Ascending aorta (tissue), 2 donors: ENCODE data around the gene TEX30. TPM values are rescaled to one million over a fixed set of nuclear protein-coding genes. Genes with fewer than 3 reads are reported as not detected.

Experiments used
- DNase-seq, 2 donors: peaks; one replicate each; pipeline ENCODE4 v3.0.0-alpha.2; 2019; ENCODE audit warnings: low spot score in 2 of 2
- H3K27ac ChIP-seq, 2 donors: fragments of 200-600 bp; sonication (generic); one replicate each; pipeline ENCODE4 v1.5.1; 2016 to 2017; ENCODE audit warnings: mild to moderate bottlenecking in 1 of 2
- H3K27me3 ChIP-seq: fragments of 200-600 bp; sonication (generic); one replicate; pipeline ENCODE4 v1.5.1; 2017
- H3K36me3 ChIP-seq, 2 donors: fragments of 200-600 bp; sonication (generic); one replicate each; pipeline ENCODE4 v1.5.1; 2016
- H3K4me1 ChIP-seq, 2 donors: fragments of 200-600 bp; sonication (generic); one replicate each; pipeline ENCODE4 v1.5.1; 2016 to 2017; ENCODE audit warnings: mild to moderate bottlenecking in 1 of 2
- H3K4me3 ChIP-seq, 2 donors: fragments of 200-600 bp; sonication (generic); one replicate each; pipeline ENCODE4 v1.5.1; 2016 to 2017; ENCODE audit warnings: mild to moderate bottlenecking in 1 of 2
- H3K9me3 ChIP-seq, 2 donors: fragments of 200-600 bp; sonication (generic); one replicate each; pipeline ENCODE4 v1.5.1; 2016
- intact Hi-C: fragments of 100-400 bp; cut with DNase I; formaldehyde crosslinking; loops from one replicate; pipeline ENCODE4 v1.15.1; 2023
- total RNA-seq: library from RNA; depleted of rRNA; stranded (reverse); fragments of >200 nt; gene quantifications from one replicate; pipeline ENCODE4 v1.1.0, GENCODE V29; 2016
- TF ChIP-seq, protein P1 (sequence below), 3 experiments: fragments of 200-600 bp in 2 of 3; fragments of 450-650 bp in 1 of 3; sonication (generic) in 2 of 3; IDR thresholded peaks; one replicate each; pipeline ENCODE4 v1.5.1; 2016 to 2019; ENCODE audit warnings: antibody characterized with exemption in 3 of 3, mild to moderate bottlenecking in 1 of 3, moderate library complexity in 1 of 3

TEX30 gene
- total RNA-seq, 1 donor from 2014 or later, result 1.4 TPM

DNA sequence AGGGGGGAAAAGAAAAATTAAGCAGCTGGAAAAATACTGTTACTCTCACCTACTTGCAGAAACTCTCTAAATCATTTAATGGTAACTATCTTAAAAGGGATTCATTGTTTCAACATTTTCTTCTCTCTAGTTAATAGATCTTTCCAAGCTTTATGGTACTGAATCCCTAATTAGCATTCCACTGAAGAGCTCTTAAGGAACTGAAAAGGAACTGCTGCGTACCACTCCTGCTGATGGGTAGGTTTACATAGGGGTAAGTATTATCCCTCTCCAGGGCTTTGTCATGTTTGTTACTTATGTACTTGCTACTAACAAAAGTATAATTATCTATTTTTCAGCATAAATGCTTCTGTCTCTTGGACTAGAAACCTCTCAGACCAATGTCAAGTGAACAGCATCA, 12.5 kb downstream of the TEX30 start:
- intact Hi-C loops, result no loop called here
- DNase-seq, result no peak
- Histone ChIP-seq H3K36me3 (no peaks in the 10 kb centered on the region), H3K27ac (no peak overlapping the region), H3K9me3 (no peaks in the 10 kb centered on the region), H3K27me3 (no peaks in the 10 kb centered on the region), H3K4me3 (no peak overlapping the region), H3K4me1 (no peaks in the 10 kb centered on the region)
- TF ChIP-seq, protein P1, sequence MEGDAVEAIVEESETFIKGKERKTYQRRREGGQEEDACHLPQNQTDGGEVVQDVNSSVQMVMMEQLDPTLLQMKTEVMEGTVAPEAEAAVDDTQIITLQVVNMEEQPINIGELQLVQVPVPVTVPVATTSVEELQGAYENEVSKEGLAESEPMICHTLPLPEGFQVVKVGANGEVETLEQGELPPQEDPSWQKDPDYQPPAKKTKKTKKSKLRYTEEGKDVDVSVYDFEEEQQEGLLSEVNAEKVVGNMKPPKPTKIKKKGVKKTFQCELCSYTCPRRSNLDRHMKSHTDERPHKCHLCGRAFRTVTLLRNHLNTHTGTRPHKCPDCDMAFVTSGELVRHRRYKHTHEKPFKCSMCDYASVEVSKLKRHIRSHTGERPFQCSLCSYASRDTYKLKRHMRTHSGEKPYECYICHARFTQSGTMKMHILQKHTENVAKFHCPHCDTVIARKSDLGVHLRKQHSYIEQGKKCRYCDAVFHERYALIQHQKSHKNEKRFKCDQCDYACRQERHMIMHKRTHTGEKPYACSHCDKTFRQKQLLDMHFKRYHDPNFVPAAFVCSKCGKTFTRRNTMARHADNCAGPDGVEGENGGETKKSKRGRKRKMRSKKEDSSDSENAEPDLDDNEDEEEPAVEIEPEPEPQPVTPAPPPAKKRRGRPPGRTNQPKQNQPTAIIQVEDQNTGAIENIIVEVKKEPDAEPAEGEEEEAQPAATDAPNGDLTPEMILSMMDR (IDR thresholded peaks at IDR 0.05), result no peak

DNA sequence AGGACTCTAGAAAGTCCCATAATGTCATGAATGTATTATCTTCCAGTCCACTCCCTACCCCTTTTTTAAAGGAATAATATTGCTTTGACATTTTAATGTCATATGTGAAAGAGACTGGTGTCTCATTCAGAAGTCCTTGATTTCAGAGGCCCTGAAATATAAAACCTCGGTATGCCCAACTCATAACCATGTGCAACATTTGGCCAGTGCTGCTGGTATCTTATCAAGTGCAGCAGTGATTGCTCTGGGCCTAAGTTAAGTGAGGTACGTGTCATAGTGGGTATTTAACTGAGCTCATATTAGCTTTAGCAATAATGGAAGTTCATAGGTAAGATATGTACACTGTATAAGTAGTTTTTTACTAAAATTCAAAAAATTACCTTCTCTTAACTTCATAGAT, 14.7 kb downstream of the TEX30 start:
- no peak overlapping the region for H3K4me3 ChIP-seq
- TF ChIP-seq, protein P1 (IDR thresholded peaks at IDR 0.05), result no peak
- no peak for DNase-seq
- no peaks in the 10 kb centered on the region for H3K4me1 ChIP-seq
- no peaks in the 10 kb centered on the region for H3K9me3 ChIP-seq
- no peaks in the 10 kb centered on the region for H3K27me3 ChIP-seq
- no peak overlapping the region for H3K27ac ChIP-seq
- H3K36me3 ChIP-seq, result no peaks in the 10 kb centered on the region
- intact Hi-C loops, result no loop called here

DNA sequence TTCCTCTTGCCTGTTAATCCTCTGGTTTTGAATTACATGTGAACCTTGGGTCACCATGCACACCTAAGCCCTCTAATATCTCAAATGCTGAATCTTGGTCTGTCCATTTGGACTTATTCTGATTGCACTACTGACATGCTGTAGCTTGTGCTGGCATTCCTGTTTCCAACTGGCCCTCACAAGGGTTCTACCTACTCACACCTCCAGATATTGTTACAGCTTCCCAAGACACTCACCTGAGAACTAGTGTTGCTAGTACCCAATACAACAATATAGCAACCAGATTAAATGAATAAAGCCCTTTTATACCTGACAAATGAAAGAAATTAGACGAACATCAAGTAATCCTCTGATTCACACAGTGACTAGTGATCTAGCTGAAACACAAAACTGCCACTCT, 16.6 kb downstream of the TEX30 start:
- H3K27ac ChIP-seq, result no peak overlapping the region
- no peaks in the 10 kb centered on the region for H3K4me1 ChIP-seq
- H3K9me3 ChIP-seq, result peaks cover 0 to 7% of the 10 kb centered on the region in 2 donors
- TF ChIP-seq, protein P1 (IDR thresholded peaks at IDR 0.05), result no peak
- DNase-seq, result no peak
- no peak overlapping the region for H3K4me3 ChIP-seq
- no peaks in the 10 kb centered on the region for H3K36me3 ChIP-seq
- no peaks in the 10 kb centered on the region for H3K27me3 ChIP-seq
- intact Hi-C loops, result no loop called here

DNA sequence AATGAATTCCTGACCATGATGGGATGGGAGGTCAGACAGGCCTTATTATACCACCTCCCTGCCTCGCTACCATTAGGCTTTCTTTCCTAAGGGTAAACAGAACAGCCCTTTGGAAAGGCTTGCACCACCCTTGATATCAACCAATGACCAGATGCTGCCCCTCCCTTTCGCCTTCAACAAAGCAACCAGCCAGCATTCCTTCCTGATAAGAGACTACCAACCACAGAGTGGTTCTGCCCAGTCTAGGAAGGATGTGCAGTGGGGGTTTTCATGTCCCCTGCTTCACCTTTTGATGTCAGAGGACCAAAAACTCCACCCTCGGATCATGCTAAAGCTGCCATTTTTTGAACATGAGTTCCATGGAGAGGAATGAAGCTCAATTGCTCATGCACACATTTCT, 21.7 kb downstream of the TEX30 start:
- no peak overlapping the region for H3K4me3 ChIP-seq
- no peaks in the 10 kb centered on the region for H3K27me3 ChIP-seq
- H3K4me1 ChIP-seq, result no peaks in the 10 kb centered on the region
- H3K27ac ChIP-seq, result no peak overlapping the region
- no peaks in the 10 kb centered on the region for H3K36me3 ChIP-seq
- TF ChIP-seq, protein P1 (IDR thresholded peaks at IDR 0.05), result no peak
- peaks cover 0 to 7% of the 10 kb centered on the region in 2 donors for H3K9me3 ChIP-seq
- no peak for DNase-seq
- intact Hi-C loops, result no loop called here

DNA sequence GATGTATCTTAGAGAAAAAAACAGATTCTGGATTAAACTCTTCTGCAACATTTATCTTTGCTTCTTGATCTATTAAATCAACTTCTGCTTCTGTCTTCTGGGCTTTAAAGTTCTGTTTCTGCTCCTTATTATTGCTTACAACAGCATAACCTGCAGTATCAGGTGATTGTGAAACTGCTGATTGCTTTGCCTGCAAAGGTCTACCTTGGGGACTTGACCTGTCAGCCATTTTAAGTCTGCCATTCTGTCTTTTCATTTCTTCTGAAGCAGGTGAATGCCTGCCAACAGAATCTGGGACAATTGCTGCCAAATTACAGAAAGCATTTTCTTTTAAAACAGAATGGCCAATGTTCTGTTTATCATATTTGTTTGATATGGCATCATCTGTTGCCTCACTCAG, 31.1 kb downstream of the TEX30 start:
- Histone ChIP-seq H3K27ac (no peak overlapping the region), H3K27me3 (no peaks in the 10 kb centered on the region), H3K4me1 (no peaks in the 10 kb centered on the region), H3K9me3 (peaks cover 0 to 24% of the 10 kb centered on the region in 2 donors), H3K4me3 (no peak overlapping the region), H3K36me3 (no peaks in the 10 kb centered on the region)
- no peak for DNase-seq
- TF ChIP-seq, protein P1 (IDR thresholded peaks at IDR 0.05), result no peak
- intact Hi-C loops, result no loop called here

DNA sequence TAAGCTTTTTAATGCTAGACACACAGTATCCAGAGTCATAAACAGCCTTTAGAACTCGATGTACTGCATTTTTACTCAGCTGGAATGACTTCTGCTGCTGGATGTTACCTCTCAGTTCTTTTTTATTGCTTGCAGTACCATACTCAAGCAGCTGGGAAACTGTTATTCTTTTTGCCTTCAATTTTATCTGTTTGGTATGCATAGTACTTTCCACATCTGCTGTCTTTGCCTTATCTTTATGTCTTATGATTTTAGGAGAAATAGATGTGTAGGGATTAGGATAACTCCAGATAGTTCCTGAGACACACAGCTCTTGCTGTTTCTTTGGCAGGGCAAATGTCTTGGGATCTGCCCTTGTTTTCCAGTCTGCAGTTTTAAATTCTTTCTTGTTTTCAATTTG, 31.5 kb downstream of the TEX30 start:
- Histone ChIP-seq H3K4me1 (no peaks in the 10 kb centered on the region), H3K36me3 (no peaks in the 10 kb centered on the region), H3K27ac (no peak overlapping the region), H3K4me3 (no peak overlapping the region), H3K27me3 (no peaks in the 10 kb centered on the region), H3K9me3 (peaks cover 0 to 24% of the 10 kb centered on the region in 2 donors)
- TF ChIP-seq, protein P1 (IDR thresholded peaks at IDR 0.05), result no peak
- intact Hi-C loops, result no loop called here
- DNase-seq, result no peak
